Medulla oblongata (tissue), 1 donor: ENCODE measurements around the gene NAP1L1.

Source experiments
- DNase-seq: peaks from one replicate; pipeline ENCODE4 v3.0.0-alpha.2; 2015; ENCODE audit errors: extremely low spot score

The NAP1L1 gene

DNA sequence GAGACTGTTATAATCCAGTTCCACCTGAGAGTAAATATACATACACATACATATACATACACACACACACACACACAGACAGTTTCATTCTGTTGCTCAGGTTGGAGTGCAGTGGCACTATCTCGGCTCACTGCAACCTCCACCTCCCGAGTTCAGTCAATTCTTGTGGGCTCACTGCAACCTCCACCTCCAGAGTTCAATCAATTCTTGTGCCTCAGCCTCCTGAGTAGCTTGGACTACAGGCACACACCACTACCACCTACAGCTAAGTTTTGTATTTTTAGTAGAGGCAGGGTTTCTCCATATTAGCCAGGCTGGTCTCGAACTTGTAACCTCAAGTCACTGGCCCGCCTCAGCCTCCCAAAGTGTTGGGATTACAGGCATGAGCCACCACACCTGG lies 44.0 kb downstream of the NAP1L1 start:
- DNase-seq, result no peak

DNA sequence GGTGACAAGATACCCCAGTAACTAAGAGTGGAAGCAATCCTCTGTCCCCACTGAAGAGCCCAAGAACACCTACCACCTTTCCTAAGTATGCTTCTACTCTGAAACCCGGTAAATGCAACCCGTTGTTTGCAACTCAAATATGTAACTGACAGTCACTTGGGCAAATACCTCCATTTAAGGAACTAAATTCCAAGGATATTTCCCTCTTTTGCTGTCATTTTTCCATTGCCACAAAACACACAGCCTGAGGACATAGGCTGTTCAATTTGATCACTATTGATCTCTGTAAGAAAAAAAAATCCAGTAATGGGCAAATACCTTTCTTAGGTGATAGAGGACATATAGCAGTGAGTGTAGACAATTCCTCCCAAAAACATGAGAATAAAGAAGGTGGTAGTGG lies 46.3 kb downstream of the NAP1L1 start:
- no peak for DNase-seq

GRCh38 chr12:76037130-76038103 lies 47.1 kb downstream of the NAP1L1 start:
- DNase-seq, result peak; percentile 82

DNA sequence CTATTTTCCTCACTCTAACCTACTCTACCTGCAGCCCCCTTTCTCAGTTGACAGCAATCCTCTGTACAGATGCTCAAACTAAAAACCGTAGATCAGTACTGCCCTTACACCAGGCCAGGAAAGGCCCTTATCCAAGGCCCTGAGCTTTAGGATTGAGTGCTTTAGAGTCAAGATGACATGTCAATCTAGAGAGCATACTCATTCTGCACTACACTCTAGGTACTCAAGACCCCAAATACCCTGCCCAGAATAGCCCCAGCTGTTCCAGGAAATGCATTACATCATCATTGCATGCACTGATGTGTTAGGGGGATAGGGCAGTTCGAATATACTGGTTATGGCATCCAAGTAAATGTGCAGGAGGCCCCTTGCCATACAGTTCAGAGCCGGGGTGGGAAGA lies 49.4 kb downstream of the NAP1L1 start:
- no peak for DNase-seq

- no peak for DNase-seq
These were observed 51.1 kb downstream of the NAP1L1 start for GRCh38 chr12:76033081-76034011.

GRCh38 chr12:76032043-76032981 lies 52.2 kb downstream of the NAP1L1 start:
- peak; percentile 39 for DNase-seq

GRCh38 chr12:76031414-76032042 lies 53.0 kb downstream of the NAP1L1 start, which contains the start of gene PHLDA1:
PHLDA1 (minus strand) TSS chr12:76031776.
- peak; percentile 95 for DNase-seq

DNA sequence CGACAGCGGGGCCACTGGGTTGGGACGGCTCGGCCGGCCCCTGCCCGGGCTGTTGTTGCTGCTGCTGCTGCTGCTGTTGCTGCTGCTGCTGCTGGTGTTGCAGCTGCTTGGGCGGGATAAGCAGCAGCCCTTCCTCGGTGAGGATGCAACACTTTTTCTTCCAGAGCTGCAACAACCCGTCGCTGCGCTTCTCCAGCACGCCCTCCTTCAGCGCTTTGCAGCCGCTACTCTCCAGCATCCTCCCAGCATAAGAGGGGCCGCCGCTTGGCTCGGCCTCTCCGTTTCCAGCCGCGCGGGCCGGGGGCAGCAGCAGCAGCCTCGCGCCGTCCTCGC lies 53.4 kb downstream of the NAP1L1 start:
- DNase-seq, result no peak

DNA sequence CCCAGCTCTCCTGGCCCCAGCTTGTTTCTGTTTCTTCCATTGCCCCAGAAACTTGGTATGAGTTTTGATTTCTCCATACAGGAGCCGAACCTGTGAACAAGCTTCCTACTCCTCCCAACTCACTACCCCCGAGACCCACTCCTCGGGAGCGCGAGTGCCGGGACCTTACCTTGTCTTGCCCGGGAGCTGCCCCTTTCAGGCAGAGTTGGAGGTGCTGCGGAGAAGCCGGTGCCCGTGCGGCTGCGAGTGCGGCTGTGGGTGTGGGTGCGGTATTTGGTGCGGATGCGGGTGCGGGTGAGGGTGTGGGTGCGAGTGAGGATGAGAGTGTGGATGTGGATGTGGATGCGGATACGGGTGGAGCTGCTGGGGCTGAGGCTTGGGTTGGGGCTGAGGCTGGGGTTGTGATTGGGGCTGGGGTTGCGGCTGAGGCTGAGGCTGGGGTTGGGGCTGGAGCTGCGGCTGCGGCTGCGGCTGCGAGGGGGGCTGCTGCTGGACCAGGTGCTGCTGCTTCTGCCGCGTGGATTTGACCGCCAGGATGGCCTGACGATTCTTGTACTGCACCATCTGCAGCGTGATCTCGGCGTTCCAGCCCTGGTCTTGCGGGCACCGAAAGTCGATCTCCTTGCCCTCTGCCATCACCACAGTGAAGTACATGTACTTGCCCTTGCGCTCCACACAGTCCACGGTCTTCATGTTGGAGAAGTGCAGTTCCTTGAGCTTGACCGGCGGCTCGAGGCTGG lies 54.0 kb downstream of the NAP1L1 start:
- DNase-seq, result peak; percentile 47

- DNase-seq, result peak; percentile 31
These were observed 54.5 kb downstream of the NAP1L1 start for GRCh38 chr12:76029982-76030340.

DNA sequence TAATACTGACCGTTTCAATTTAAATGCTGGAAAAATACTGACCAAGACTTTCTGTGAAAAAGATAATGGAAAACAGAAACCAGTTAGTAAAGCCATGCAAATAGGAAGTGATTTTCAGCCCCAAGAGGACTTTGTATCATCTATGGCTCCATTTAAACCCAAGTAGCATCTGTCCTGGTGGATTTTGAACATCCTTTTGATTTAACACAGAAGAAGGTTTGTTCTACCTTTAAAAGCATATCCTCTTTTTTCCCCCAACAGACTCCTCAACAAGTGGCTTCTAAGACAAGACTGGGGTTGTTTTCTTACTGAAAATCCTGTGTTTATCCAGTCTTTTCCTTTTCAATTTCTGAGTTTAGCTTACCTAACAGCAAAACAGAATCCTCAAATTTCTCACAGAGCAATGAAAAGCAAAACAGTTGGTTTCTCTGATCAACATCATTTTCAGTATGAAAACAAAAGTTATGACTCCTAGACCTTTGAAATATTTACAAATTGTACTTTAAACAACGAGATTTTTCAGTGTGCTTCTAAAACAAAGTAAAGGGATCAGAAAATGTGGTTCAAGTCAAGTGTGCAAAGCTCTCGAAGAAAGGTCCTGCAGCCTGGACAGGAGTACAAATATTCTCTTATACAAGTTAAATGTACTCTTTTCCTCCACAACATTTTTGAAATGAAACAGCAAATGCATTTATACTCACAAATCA lies 55.8 kb downstream of the NAP1L1 start:
- DNase-seq, result no peak

DNA sequence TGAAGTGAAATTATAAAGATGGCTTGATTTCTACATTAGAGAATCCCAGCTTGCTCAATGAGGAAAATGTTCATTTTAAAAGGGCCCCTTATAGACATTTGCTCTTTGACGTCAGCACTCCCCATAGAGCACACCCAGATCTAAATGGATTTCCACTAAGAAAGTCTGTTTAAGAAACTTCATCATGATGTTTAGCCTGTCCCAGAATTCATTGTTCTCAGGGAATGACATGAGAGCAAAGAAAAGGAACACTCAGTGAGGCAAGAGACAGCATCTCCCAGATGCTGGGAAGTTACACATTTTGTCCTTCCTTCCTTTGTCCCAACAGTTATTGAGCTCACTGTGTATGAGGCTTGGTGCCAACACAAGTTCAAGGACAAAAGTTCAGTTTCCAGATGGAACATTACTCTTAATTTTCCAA lies 57.8 kb downstream of the NAP1L1 start:
- no peak for DNase-seq

DNA sequence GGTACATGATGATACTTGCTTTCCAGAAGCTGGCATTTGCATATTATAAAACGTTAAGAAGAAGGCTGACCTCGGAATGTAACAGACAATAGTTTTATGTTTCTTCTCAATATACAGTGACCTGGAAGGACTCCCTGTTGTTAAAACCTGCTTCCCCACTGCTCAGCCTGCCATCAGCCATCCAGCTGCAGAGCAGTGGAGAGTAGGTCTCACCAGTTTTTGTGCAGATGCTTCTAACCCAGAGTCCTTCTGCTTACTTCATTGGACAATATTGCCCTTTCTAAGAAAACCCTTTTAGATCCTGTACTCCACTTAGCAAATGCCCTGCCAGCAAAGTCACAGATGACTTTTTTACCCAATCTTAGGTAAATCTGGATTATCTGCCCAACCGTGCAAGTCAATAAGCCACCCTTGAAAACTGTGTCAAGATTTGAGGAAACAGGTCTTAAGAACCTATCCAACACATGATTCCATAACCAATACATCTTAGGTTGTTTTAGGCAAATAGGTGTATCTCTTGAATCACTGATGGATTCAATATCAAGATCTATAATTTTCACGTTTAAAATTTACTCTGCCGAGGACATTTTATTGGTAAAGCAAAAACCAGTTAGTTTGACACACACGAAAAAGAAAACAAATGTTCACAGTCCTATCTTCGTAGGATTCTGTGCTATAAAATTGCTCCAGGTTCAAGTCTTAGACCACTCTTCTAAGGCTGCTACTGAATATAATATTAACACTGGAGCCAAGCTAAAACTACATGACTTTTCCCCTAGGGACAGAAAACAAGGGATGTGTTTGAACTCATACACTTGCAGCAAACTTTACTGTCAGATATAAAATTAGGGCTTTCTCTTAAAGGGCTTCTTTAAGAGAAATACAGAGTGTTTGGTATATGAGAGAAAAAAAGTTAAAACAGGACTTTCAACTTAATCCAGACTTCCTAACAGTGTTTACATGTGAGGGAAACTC lies 58.6 kb downstream of the NAP1L1 start:
- no peak for DNase-seq

- no peak for DNase-seq
These were observed 59.4 kb downstream of the NAP1L1 start for GRCh38 chr12:76024942-76025600.

GRCh38 chr12:76024102-76024781 lies 60.2 kb downstream of the NAP1L1 start:
- DNase-seq, result no peak

GRCh38 chr12:76023069-76023690 lies 61.3 kb downstream of the NAP1L1 start:
- DNase-seq, result no peak

- DNase-seq, result no peak
These were observed 62.0 kb downstream of the NAP1L1 start for GRCh38 chr12:76022506-76022905.
